K562 (cell line): ENCODE measurements around the gene TMEM19. TPM values are rescaled to one million over a fixed set of nuclear protein-coding genes. Genes with fewer than 3 reads are reported as not detected.
A peak's percentile ranks its signal among the peaks of the same experiment; 100 is the strongest.

Experiments used
- ARID4B ChIP-seq: sonication (generic); formaldehyde crosslinking; IDR thresholded peaks from 2 replicates; pipeline ENCODE4 v1.8.0; 2022; ENCODE audit warnings: mild to moderate bottlenecking, missing genetic modification reagents
- CEBPZ ChIP-seq: fragments of 150-350 bp; IDR thresholded peaks from 2 replicates; pipeline ENCODE4 v1.6.1; 2014; ENCODE audit warnings: low read depth, mild to moderate bottlenecking, low read length, borderline replicate concordance
- CHD2 ChIP-seq: IDR thresholded peaks from 2 replicates; pipeline ENCODE4 v1.6.1; 2011; ENCODE audit warnings: low read depth, low read length
- CHD4 ChIP-seq: fragments of 200-600 bp; sonication (generic); IDR thresholded peaks from 3 replicates; pipeline ENCODE4 v1.6.1; 2012; ENCODE audit warnings: low read depth, mild to moderate bottlenecking, mixed read lengths, low read length, inconsistent platforms; ENCODE audit not compliant: insufficient read depth, insufficient replicate concordance, poor library complexity, severe bottlenecking
- HBP1 ChIP-seq: fragments of 450-650 bp; formaldehyde crosslinking; IDR thresholded peaks from 2 replicates; pipeline ENCODE4 v1.4.0; 2022; ENCODE audit warnings: missing genetic modification characterization
- JUN ChIP-seq, 2 experiments: sonication (generic) in 1 of 2; formaldehyde crosslinking in 1 of 2; IDR thresholded peaks; 2 replicates each; pipeline versions ENCODE4 v1.6.1 to v1.8.0; 2012 to 2022; ENCODE audit warnings: borderline replicate concordance in 2 of 2, mild to moderate bottlenecking in 2 of 2, improper control_type of control experiment in 1 of 2, low read depth in 1 of 2, low read length in 1 of 2, missing genetic modification reagents in 1 of 2
- TFAP4 ChIP-seq: sonication (generic); formaldehyde crosslinking; IDR thresholded peaks from 2 replicates; pipeline ENCODE4 v1.8.0; 2022; ENCODE audit warnings: missing genetic modification reagents, mild to moderate bottlenecking, moderate library complexity, borderline replicate concordance
- ZBTB43 ChIP-seq: sonication (generic); formaldehyde crosslinking; IDR thresholded peaks from 2 replicates; pipeline ENCODE4 v1.8.0; 2023; ENCODE audit warnings: mild to moderate bottlenecking, missing genetic modification reagents
- ZNF175 ChIP-seq: fragments of 200-800 bp; sonication (Bioruptor generic); IDR thresholded peaks from 2 replicates; pipeline ENCODE4 v1.6.1; 2016; ENCODE audit warnings: low read depth, mild to moderate bottlenecking, missing genetic modification characterization, missing compliant biosample characterization
- polyA plus RNA-seq, 8 experiments: library from polyadenylated mRNA; depleted of rRNA in 4 of 8; stranded (reverse) in 5 of 8; unstranded in 3 of 8; fragments of >200 nt; fragmentation: Nextera tagmentation in 2 of 8; fragmentation: Illumina TruSeq in 1 of 8; extraction: Ambion mirVana in 2 of 8; extraction: Trizol in 1 of 8; gene quantifications; 2 replicates each; pipeline versions ENCODE4 v1.2.1 to v1.2.3, GENCODE V29; 2011 to 2014; ENCODE audit warnings: inconsistent platforms in 1 of 8, missing spikeins in 1 of 8
- total RNA-seq, 7 experiments: library from RNA; depleted of rRNA in 6 of 7; stranded (reverse); fragments of >200 nt in 6 of 7; fragmentation: Illumina TruSeq in 2 of 7; extraction: Trizol in 2 of 7; gene quantifications; 2 replicates each; pipeline versions ENCODE4 v1.2.1 to v1.2.3, GENCODE V29; 2011 to 2021; ENCODE audit warnings: low replicate concordance in 1 of 7

TMEM19 gene
- total and polyA plus RNA-seq, 9 of the 15 experiments (the other 6 are each of a cell fraction or from before 2014, with no cell fraction given): 8.2 to 24.2 (median 17.2) TPM

GRCh38 chr12:71663561-71664410, 22.1 kb upstream of the TMEM19 start, which contains the start of the genes THAP2 and ZFC3H1 (continued):
- TF ChIP-seq CEBPZ (no peak), CHD4 (no peak), JUN (IDR thresholded peaks at IDR 0.05; ENCODE audit: borderline replicate concordance, low read depth, low read length) (peak; percentile 14; the same call in 1 of the 2 replicates), JUN (CRISPR knock-in tag; IDR thresholded peaks at IDR 0.05; ENCODE audit: borderline replicate concordance) (no peak), ZBTB43 (CRISPR knock-in tag) (0 out of 2 replicates have a peak, but pooled peaks have one; percentile 71), ARID4B (CRISPR knock-in tag) (no peak; the same call in 1 of the 2 replicates), HBP1 (CRISPR knock-in tag) (0 out of 2 replicates have a peak, but pooled peaks have one; percentile 9), ZNF175 (no peak), CHD2 (peak; percentile 98), TFAP4 (CRISPR knock-in tag) (peak; percentile 59)
